ENCODE data around the gene GRIK3.

GRIK3 gene

GRCh38 chr1:36847186-36847585, 187.1 kb downstream of the GRIK3 start:
- no peak for DNase-seq

- DNase-seq: peak; percentile 71
Measured at GRCh38 chr1:36846357-36846756, 188.0 kb downstream of the GRIK3 start.

- no peak for DNase-seq
Measured at GRCh38 chr1:36845802-36846201, 188.5 kb downstream of the GRIK3 start.

- no peak for DNase-seq
Measured at GRCh38 chr1:36844917-36845316, 189.4 kb downstream of the GRIK3 start.

- DNase-seq: no peak
Measured at GRCh38 chr1:36843906-36844610, 190.3 kb downstream of the GRIK3 start.

- DNase-seq: no peak
Measured at GRCh38 chr1:36843027-36843426, 191.3 kb downstream of the GRIK3 start.

GRCh38 chr1:36842448-36842847, 191.9 kb downstream of the GRIK3 start:
- DNase-seq: no peak

- no peak for DNase-seq
Measured at GRCh38 chr1:36839485-36839884, 194.8 kb downstream of the GRIK3 start.

- no peak for DNase-seq
Measured at GRCh38 chr1:36838888-36839287, 195.4 kb downstream of the GRIK3 start.

- DNase-seq: no peak
Measured at GRCh38 chr1:36836916-36837315, 197.4 kb downstream of the GRIK3 start.

- DNase-seq: no peak
Measured at GRCh38 chr1:36836196-36836883, 198.0 kb downstream of the GRIK3 start.

GRCh38 chr1:36835696-36836095, 198.6 kb downstream of the GRIK3 start:
- DNase-seq: no peak

- no peak for DNase-seq
Measured at GRCh38 chr1:36835017-36835695, 199.2 kb downstream of the GRIK3 start.

- no peak for DNase-seq
Measured at GRCh38 chr1:36834586-36834985, 199.7 kb downstream of the GRIK3 start.

- no peak for DNase-seq
Measured at GRCh38 chr1:36831186-36831810, 203.0 kb downstream of the GRIK3 start.

- DNase-seq: no peak
Measured at GRCh38 chr1:36829961-36830360, 204.4 kb downstream of the GRIK3 start.

- no peak for DNase-seq
Measured at GRCh38 chr1:36829066-36829465, 205.2 kb downstream of the GRIK3 start.

GRCh38 chr1:36825226-36825625, 209.1 kb downstream of the GRIK3 start:
- DNase-seq: no peak

GRCh38 chr1:36824390-36824861, 209.9 kb downstream of the GRIK3 start:
- DNase-seq: no peak

GRCh38 chr1:36822648-36823047, 211.7 kb downstream of the GRIK3 start:
- DNase-seq: no peak

GRCh38 chr1:36821386-36821785, 212.9 kb downstream of the GRIK3 start:
- no peak for DNase-seq

- DNase-seq: no peak
Measured at GRCh38 chr1:36818771-36819170, 215.5 kb downstream of the GRIK3 start.

- no peak for DNase-seq
Measured at GRCh38 chr1:36816348-36816747, 218.0 kb downstream of the GRIK3 start.
